Mesenteric fat pad (tissue), 1 donor: ENCODE measurements around the gene ABL2. TPM values are rescaled to one million over a fixed set of nuclear protein-coding genes. Genes with fewer than 3 reads are reported as not detected.
"Not testable (repeated sequence)": the region's sequence is repeated elsewhere in the genome, so short reads cannot be mapped to it uniquely, and the experiment has no call there.

Experiments
- DNase-seq: peaks from one replicate; pipeline ENCODE4 v3.0.0-alpha.2; 2020; ENCODE audit warnings: low spot score
- total RNA-seq: library from RNA; stranded (reverse); fragmentation: NEBNext Ultra II Directional; extraction: Animal tissue kit (Norgen Biotek cat#: 25700); gene quantifications from one replicate; pipeline ENCODE4 v1.2.1, GENCODE V29; 2021
- donor health status: DM: yes; HTN: yes; CAD: no.

ABL2 gene
- total RNA-seq, 1 donor from 2014 or later = 66.7 TPM

GRCh38 chr1:179217943-179218507 is 11.5 kb downstream of the ABL2 start:
- no peak for DNase-seq

GRCh38 chr1:179213317-179213716 is 16.2 kb downstream of the ABL2 start:
- DNase-seq = not testable (repeated sequence)

GRCh38 chr1:179208681-179209477 is 20.6 kb downstream of the ABL2 start:
- DNase-seq = no peak

GRCh38 chr1:179206812-179207211 is 22.7 kb downstream of the ABL2 start:
- no peak for DNase-seq

- DNase-seq = no peak
Observed at GRCh38 chr1:179205284-179205683, 24.2 kb downstream of the ABL2 start.

GRCh38 chr1:179202161-179202560 is 27.3 kb downstream of the ABL2 start:
- DNase-seq = no peak

- no peak for DNase-seq
Observed at GRCh38 chr1:179200586-179200985, 28.9 kb downstream of the ABL2 start.

- no peak for DNase-seq
Observed at GRCh38 chr1:179197690-179198297, 31.7 kb downstream of the ABL2 start.

- DNase-seq = not testable (repeated sequence)
Observed at GRCh38 chr1:179195857-179196256, 33.6 kb downstream of the ABL2 start.

- DNase-seq = no peak
Observed at GRCh38 chr1:179195376-179195775, 34.1 kb downstream of the ABL2 start.

GRCh38 chr1:179194068-179194537 is 35.4 kb downstream of the ABL2 start:
- no peak for DNase-seq

- no peak for DNase-seq
Observed at GRCh38 chr1:179190861-179191260, 38.6 kb downstream of the ABL2 start.

GRCh38 chr1:179187735-179188471 is 41.6 kb downstream of the ABL2 start:
- no peak for DNase-seq

GRCh38 chr1:179187043-179187442 is 42.4 kb downstream of the ABL2 start:
- no peak for DNase-seq

GRCh38 chr1:179184403-179184802 is 45.1 kb downstream of the ABL2 start:
- no peak for DNase-seq

- no peak for DNase-seq
Observed at GRCh38 chr1:179183857-179184256, 45.6 kb downstream of the ABL2 start.

- no peak for DNase-seq
Observed at GRCh38 chr1:179178950-179179349, 50.5 kb downstream of the ABL2 start.

- no peak for DNase-seq
Observed at GRCh38 chr1:179178183-179178582, 51.3 kb downstream of the ABL2 start.

GRCh38 chr1:179177615-179178014 is 51.9 kb downstream of the ABL2 start:
- DNase-seq = no peak

GRCh38 chr1:179177182-179177581 is 52.3 kb downstream of the ABL2 start:
- DNase-seq = no peak

- no peak for DNase-seq
Observed at GRCh38 chr1:179175011-179175841, 54.3 kb downstream of the ABL2 start.
